ENCODE data around the gene EIF3D.
"Not testable (repeated sequence)": the region's sequence is repeated elsewhere in the genome, so short reads cannot be mapped to it uniquely, and the experiment has no call there.

The EIF3D gene

DNA sequence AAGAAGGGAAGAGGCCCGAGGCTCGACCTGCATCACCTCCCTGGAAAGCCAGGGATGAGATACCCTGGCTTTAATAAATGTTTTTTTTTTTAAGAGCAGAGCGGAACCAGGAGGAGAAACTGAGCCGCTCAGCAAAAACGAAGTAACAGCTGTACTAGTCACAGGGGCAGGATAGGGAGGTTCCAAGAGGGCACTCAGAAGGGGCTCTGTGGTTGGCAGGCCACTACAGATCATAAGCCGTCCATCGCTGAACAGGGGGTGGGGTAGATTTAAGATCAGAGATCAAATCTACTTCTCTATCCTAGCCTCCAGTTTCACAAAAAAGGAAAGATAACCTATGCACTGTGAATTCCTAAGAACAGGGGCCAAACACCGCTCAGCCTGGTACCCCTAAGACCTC is 625 bp downstream of the EIF3D start:
- Histone ChIP-seq H3K9me3 (ENCODE audit: insufficient read depth, low read length) (no peaks in the 10 kb centered on the region), H3K27ac (ENCODE audit: low read length) (peak overlapping the region; percentile 83), H2AFZ (ENCODE audit: low read depth, low read length) (0 out of 2 replicates have a peak overlapping the region, but pooled peaks have one; percentile 10), H3K79me2 (ENCODE audit: low read length) (peaks cover 38% of the 10 kb centered on the region), H3K4me3 (ENCODE audit: low read length) (peak overlapping the region; percentile 98), H3K9ac (ENCODE audit: low read length) (peak overlapping the region; percentile 98), H3K4me1 (ENCODE audit: low read length) (peaks cover 17% of the 10 kb centered on the region), H4K20me1 (ENCODE audit: insufficient read depth, low read length) (peaks cover 21% of the 10 kb centered on the region), H3K27me3 (ENCODE audit: low read depth, low read length) (no peaks in the 10 kb centered on the region), H3K36me3 (replicated peaks; ENCODE audit: low read depth, low read length) (peaks cover 46% of the 10 kb centered on the region), H3K4me2 (ENCODE audit: low read length) (peak overlapping the region; percentile 97)
- no peak for TF ChIP-seq EZH2phosphoT487 (IDR thresholded peaks at IDR 0.05; ENCODE audit: low read depth)
- TF ChIP-seq, protein P1, sequence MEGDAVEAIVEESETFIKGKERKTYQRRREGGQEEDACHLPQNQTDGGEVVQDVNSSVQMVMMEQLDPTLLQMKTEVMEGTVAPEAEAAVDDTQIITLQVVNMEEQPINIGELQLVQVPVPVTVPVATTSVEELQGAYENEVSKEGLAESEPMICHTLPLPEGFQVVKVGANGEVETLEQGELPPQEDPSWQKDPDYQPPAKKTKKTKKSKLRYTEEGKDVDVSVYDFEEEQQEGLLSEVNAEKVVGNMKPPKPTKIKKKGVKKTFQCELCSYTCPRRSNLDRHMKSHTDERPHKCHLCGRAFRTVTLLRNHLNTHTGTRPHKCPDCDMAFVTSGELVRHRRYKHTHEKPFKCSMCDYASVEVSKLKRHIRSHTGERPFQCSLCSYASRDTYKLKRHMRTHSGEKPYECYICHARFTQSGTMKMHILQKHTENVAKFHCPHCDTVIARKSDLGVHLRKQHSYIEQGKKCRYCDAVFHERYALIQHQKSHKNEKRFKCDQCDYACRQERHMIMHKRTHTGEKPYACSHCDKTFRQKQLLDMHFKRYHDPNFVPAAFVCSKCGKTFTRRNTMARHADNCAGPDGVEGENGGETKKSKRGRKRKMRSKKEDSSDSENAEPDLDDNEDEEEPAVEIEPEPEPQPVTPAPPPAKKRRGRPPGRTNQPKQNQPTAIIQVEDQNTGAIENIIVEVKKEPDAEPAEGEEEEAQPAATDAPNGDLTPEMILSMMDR (IDR thresholded peaks at IDR 0.05; ENCODE audit: low read depth, low read length) = no peak

DNA sequence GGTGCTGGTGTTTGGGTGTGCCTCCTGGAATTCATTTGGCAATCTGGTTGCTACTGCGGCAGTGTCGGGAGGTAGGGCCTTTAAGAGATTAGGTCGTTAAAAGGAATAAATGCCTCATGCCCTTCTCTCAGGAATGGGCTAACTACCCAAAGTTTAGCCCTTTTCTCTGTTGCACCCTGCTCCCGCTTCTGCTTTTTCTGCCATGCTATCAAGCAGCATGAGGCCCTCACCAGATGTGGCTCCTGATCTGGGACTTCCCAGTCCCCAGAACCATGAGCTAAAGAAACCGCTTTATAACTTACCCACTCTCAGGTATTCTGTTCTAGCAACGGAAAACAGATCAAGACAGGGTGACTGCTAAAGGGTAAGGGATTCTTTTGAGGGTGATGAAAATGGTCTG is 6.3 kb downstream of the EIF3D start:
- Histone ChIP-seq H3K9me3 (ENCODE audit: insufficient read depth, low read length) (no peaks in the 10 kb centered on the region), H2AFZ (ENCODE audit: low read depth, low read length) (no peak overlapping the region), H3K27ac (ENCODE audit: low read length) (no peak overlapping the region), H4K20me1 (ENCODE audit: insufficient read depth, low read length) (peaks cover 15% of the 10 kb centered on the region), H3K36me3 (replicated peaks; ENCODE audit: low read depth, low read length) (peaks cover 81% of the 10 kb centered on the region), H3K27me3 (ENCODE audit: low read depth, low read length) (no peaks in the 10 kb centered on the region), H3K79me2 (ENCODE audit: low read length) (peaks cover 24% of the 10 kb centered on the region), H3K4me1 (ENCODE audit: low read length) (peaks cover 20% of the 10 kb centered on the region), H3K4me3 (ENCODE audit: low read length) (no peak overlapping the region), H3K9ac (ENCODE audit: low read length) (no peak overlapping the region), H3K4me2 (ENCODE audit: low read length) (no peak overlapping the region)
- TF ChIP-seq EZH2phosphoT487 (IDR thresholded peaks at IDR 0.05; ENCODE audit: low read depth) = no peak
- TF ChIP-seq, protein P1 (IDR thresholded peaks at IDR 0.05; ENCODE audit: low read depth, low read length) = no peak

DNA sequence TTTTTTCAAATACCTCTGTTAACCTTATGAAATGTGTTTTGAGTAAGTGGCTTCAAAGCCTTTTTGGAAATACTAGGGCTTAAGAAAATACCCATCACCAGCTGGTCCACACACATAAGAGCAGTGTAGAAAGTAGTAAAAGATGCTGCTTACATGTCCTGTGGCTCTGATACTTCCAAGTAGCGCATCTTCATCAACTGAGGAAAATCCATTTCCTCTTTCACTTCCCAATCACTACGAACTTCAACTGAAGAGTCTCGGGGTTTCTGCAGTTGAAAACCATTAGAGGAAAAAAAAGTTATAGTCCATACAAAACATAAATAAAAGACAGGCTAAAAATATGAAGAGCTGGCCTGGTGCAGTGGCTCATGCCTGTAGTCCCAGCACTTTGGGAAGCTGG is 8.5 kb downstream of the EIF3D start:
- Histone ChIP-seq H3K27ac (ENCODE audit: low read length) (no peak overlapping the region), H3K4me2 (ENCODE audit: low read length) (no peak overlapping the region), H3K4me1 (ENCODE audit: low read length) (peaks cover 12% of the 10 kb centered on the region; the same call in 1 of the 2 replicates), H3K4me3 (ENCODE audit: low read length) (no peak overlapping the region), H3K36me3 (replicated peaks; ENCODE audit: low read depth, low read length) (peaks cover 85% of the 10 kb centered on the region), H3K9me3 (ENCODE audit: insufficient read depth, low read length) (no peaks in the 10 kb centered on the region), H4K20me1 (ENCODE audit: insufficient read depth, low read length) (no peaks in the 10 kb centered on the region), H3K79me2 (ENCODE audit: low read length) (peaks cover 2% of the 10 kb centered on the region; the same call in 1 of the 2 replicates), H3K9ac (ENCODE audit: low read length) (no peak overlapping the region), H3K27me3 (ENCODE audit: low read depth, low read length) (no peaks in the 10 kb centered on the region), H2AFZ (ENCODE audit: low read depth, low read length) (no peak overlapping the region)
- TF ChIP-seq, protein P1 (IDR thresholded peaks at IDR 0.05; ENCODE audit: low read depth, low read length) = no peak
- no peak for TF ChIP-seq EZH2phosphoT487 (IDR thresholded peaks at IDR 0.05; ENCODE audit: low read depth)

DNA sequence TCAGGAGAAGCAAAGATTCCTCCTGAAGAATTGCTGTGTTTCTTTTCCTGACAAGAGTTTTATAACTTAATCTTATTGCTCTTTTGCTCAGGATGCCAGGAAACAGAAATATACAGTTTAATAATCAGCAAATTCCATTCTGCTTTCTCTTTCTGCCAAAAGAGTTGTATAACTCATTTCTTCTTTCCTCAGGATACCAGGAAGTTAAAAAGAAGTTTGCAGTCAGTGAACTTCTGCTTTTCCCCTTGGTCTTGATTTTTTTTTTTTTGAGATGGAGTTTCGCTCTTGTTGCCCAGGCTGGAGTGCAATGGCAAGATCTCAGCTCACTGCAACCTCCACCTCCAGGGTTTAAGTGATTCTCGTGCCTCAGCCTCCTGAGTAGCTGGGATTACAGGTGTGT is 9.1 kb downstream of the EIF3D start:
- Histone ChIP-seq H3K4me1 (ENCODE audit: low read length) (peaks cover 12% of the 10 kb centered on the region; the same call in 1 of the 2 replicates), H3K36me3 (replicated peaks; ENCODE audit: low read depth, low read length) (peaks cover 84% of the 10 kb centered on the region)
- not testable (repeated sequence) for H3K9me3 ChIP-seq (ENCODE audit: insufficient read depth, low read length); H3K27me3 ChIP-seq (ENCODE audit: low read depth, low read length); H4K20me1 ChIP-seq (ENCODE audit: insufficient read depth, low read length); H2AFZ ChIP-seq (ENCODE audit: low read depth, low read length); H3K4me3 ChIP-seq (ENCODE audit: low read length); H3K4me2 ChIP-seq (ENCODE audit: low read length); H3K79me2 ChIP-seq (ENCODE audit: low read length); H3K27ac ChIP-seq (ENCODE audit: low read length); H3K9ac ChIP-seq (ENCODE audit: low read length)

Data from OCI-LY3 (cell line).